Mucosa of stomach (tissue), 1 donor: ENCODE data around the gene YIPF4.
"Not testable (repeated sequence)": the region's sequence is repeated elsewhere in the genome, so short reads cannot be mapped to it uniquely, and the experiment has no call there.

Experiments
- H3K27me3 ChIP-seq: one replicate; pipeline ENCODE4 v1.7.0; 2013; ENCODE audit warnings: mild to moderate bottlenecking, low read length; ENCODE audit not compliant: control insufficient read depth, insufficient read depth
- H3K36me3 ChIP-seq: one replicate; pipeline ENCODE4 v1.7.0; 2013; ENCODE audit warnings: low read length; ENCODE audit not compliant: control insufficient read depth, insufficient read depth
- H3K4me1 ChIP-seq: one replicate; pipeline ENCODE4 v1.7.0; 2013; ENCODE audit warnings: mild to moderate bottlenecking, low read length; ENCODE audit not compliant: control insufficient read depth, insufficient read depth
- H3K4me3 ChIP-seq: one replicate; pipeline ENCODE4 v1.7.0; 2013; ENCODE audit warnings: low read length
- H3K9ac ChIP-seq: one replicate; pipeline ENCODE4 v1.7.0; 2013; ENCODE audit warnings: mild to moderate bottlenecking, low read length, moderate library complexity
- H3K9me3 ChIP-seq: one replicate; pipeline ENCODE4 v1.7.0; 2013; ENCODE audit warnings: mild to moderate bottlenecking, low read length, moderate library complexity; ENCODE audit not compliant: control insufficient read depth
- donor health status: Pancreatic carcinoma.

The YIPF4 gene

DNA sequence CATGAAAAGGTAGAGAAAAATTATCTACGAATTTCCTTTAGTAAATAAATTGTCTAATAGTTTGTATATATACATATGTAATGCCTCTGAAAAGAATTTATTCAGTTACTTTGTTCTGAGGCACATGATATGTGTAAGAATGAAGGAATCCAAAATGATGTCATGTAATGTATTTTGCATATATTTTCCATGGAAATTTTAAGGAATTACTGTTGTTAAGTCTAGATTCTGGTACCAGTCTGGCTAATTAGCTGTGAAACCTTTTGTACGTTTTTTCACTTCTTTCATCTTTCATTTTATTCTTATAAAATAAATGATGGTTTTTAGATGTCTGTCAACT lies 12.3 kb downstream of the YIPF4 start:
- H3K9ac ChIP-seq = no peak overlapping the region
- H3K9me3 ChIP-seq = no peaks in the 10 kb centered on the region
- no peaks in the 10 kb centered on the region for H3K36me3 ChIP-seq
- no peak overlapping the region for H3K4me3 ChIP-seq
- H3K4me1 ChIP-seq = peaks cover 10% of the 10 kb centered on the region
- H3K27me3 ChIP-seq = no peaks in the 10 kb centered on the region

- Histone ChIP-seq H3K36me3 (no peaks in the 10 kb centered on the region), H3K9ac (no peak overlapping the region), H3K9me3 (no peaks in the 10 kb centered on the region), H3K4me1 (peaks cover 10% of the 10 kb centered on the region), H3K27me3 (no peaks in the 10 kb centered on the region), H3K4me3 (no peak overlapping the region)
Observed at GRCh38 chr2:32291746-32292145, 14.0 kb downstream of the YIPF4 start.

DNA sequence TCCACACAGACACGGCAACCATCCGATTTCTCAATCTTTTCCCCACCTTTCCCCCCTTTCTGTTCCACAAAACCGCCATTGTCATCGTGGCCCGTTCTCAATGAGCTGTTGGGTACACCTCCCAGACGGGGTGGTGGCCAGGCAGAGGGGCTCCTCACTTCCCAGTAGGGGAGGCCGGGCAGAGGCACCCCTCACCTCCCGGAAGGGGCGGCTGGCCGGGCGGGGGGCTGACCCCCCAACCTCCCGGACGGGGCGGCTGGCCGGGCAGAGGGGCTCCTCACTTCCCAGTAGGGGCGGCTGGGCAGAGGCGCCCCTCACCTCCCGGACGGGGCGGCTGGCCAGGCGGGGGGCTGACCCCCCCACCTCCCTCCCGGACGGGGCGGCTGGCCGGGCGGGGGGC lies 15.8 kb downstream of the YIPF4 start:
- not testable (repeated sequence) for H3K27me3 ChIP-seq, H3K9me3 ChIP-seq, H3K9ac ChIP-seq, H3K4me1 ChIP-seq, H3K36me3 ChIP-seq, H3K4me3 ChIP-seq

GRCh38 chr2:32293966-32294562 lies 16.4 kb downstream of the YIPF4 start:
- not testable (repeated sequence) for H3K36me3 ChIP-seq

GRCh38 chr2:32310577-32310976 lies 32.9 kb downstream of the YIPF4 start:
- no peak overlapping the region for H3K4me3 ChIP-seq
- no peaks in the 10 kb centered on the region for H3K27me3 ChIP-seq
- no peaks in the 10 kb centered on the region for H3K9me3 ChIP-seq
- H3K4me1 ChIP-seq = no peaks in the 10 kb centered on the region
- no peak overlapping the region for H3K9ac ChIP-seq
- no peaks in the 10 kb centered on the region for H3K36me3 ChIP-seq

More at GRCh38 chr2:32293966-32294562, 16.4 kb downstream of the YIPF4 start:
- not testable (repeated sequence) for H3K4me1 ChIP-seq, H3K27me3 ChIP-seq, H3K9ac ChIP-seq, H3K4me3 ChIP-seq, H3K9me3 ChIP-seq

GRCh38 chr2:32314886-32315285 lies 37.2 kb downstream of the YIPF4 start:
- H3K4me1 ChIP-seq = no peaks in the 10 kb centered on the region
- no peak overlapping the region for H3K9ac ChIP-seq
- no peaks in the 10 kb centered on the region for H3K9me3 ChIP-seq
- no peaks in the 10 kb centered on the region for H3K27me3 ChIP-seq
- H3K4me3 ChIP-seq = no peak overlapping the region
- H3K36me3 ChIP-seq = no peaks in the 10 kb centered on the region

GRCh38 chr2:32328679-32329078 lies 51.0 kb downstream of the YIPF4 start:
- not testable (repeated sequence) for H3K9me3 ChIP-seq, H3K4me3 ChIP-seq, H3K36me3 ChIP-seq, H3K27me3 ChIP-seq, H3K9ac ChIP-seq
- peaks cover 17% of the 10 kb centered on the region for H3K4me1 ChIP-seq

GRCh38 chr2:32329180-32329980 lies 51.7 kb downstream of the YIPF4 start:
- peaks cover 17% of the 10 kb centered on the region for H3K4me1 ChIP-seq
- not testable (repeated sequence) for H3K36me3 ChIP-seq, H3K27me3 ChIP-seq, H3K9ac ChIP-seq, H3K4me3 ChIP-seq, H3K9me3 ChIP-seq

- Histone ChIP-seq H3K4me3 (no peak overlapping the region), H3K27me3 (no peaks in the 10 kb centered on the region), H3K4me1 (peaks cover 17% of the 10 kb centered on the region), H3K36me3 (no peaks in the 10 kb centered on the region), H3K9ac (no peak overlapping the region), H3K9me3 (no peaks in the 10 kb centered on the region)
Observed at GRCh38 chr2:32330136-32330535, 52.4 kb downstream of the YIPF4 start.

DNA sequence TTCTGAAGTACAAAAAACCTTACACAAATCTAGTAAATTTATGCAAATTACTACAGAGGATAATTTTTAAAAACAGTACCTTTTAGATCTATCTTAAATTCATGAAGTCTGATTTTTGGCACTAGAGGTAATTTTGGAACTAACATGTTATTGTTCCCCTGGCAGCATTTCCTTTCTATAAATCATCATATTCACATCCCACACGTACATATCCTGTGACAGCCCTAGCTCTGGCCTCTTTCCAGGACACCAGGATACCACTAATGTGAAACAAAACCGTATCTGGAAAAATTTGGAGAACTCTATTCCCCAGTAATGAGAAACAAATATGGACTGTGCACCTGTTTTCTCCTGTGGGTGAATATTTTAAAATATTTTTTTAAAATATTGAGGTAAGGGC lies 65.1 kb downstream of the YIPF4 start:
- no peaks in the 10 kb centered on the region for H3K36me3 ChIP-seq
- no peaks in the 10 kb centered on the region for H3K4me1 ChIP-seq
- no peaks in the 10 kb centered on the region for H3K27me3 ChIP-seq
- H3K9ac ChIP-seq = no peak overlapping the region
- no peaks in the 10 kb centered on the region for H3K9me3 ChIP-seq
- no peak overlapping the region for H3K4me3 ChIP-seq

DNA sequence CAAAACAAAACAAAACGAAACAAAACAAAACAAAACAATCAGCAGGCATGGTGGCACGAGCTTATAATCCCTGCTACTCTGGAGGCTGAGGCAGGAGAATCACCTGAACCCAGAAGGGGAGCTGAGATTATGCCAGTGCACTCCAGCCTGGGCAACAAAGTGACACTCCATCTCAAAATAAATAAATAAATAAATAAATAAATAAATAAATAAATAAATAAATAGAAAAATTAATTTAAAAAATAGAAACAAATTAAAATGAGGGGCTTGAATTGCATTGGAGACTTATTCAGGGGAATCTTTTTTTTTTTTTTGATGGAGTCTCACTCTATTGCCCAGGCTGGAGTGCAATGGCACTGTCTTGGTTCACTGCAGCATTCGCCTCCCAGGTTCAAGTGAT lies 73.1 kb downstream of the YIPF4 start:
- H3K9me3 ChIP-seq, H3K4me3 ChIP-seq, H3K9ac ChIP-seq, H3K36me3 ChIP-seq, H3K4me1 ChIP-seq, H3K27me3 ChIP-seq: not testable (repeated sequence)

GRCh38 chr2:32355976-32356680 lies 78.4 kb downstream of the YIPF4 start:
- peak overlapping the region; percentile 78 for H3K9ac ChIP-seq
- H3K4me3 ChIP-seq = peak overlapping the region; percentile 85
- no peaks in the 10 kb centered on the region for H3K9me3 ChIP-seq
- H3K4me1 ChIP-seq = peaks cover 18% of the 10 kb centered on the region
- no peaks in the 10 kb centered on the region for H3K36me3 ChIP-seq
- no peaks in the 10 kb centered on the region for H3K27me3 ChIP-seq
